ENCODE results near the gene CELA2B. TPM values are rescaled to one million over a fixed set of nuclear protein-coding genes. Genes with fewer than 3 reads are reported as not detected.

The CELA2B gene
- total and polyA plus RNA-seq, 9 of the 15 experiments (the other 6 are each of a cell fraction or from before 2014, with no cell fraction given): 0.25 to 2.1 (median 0.38) TPM; not detected in 5

DNA sequence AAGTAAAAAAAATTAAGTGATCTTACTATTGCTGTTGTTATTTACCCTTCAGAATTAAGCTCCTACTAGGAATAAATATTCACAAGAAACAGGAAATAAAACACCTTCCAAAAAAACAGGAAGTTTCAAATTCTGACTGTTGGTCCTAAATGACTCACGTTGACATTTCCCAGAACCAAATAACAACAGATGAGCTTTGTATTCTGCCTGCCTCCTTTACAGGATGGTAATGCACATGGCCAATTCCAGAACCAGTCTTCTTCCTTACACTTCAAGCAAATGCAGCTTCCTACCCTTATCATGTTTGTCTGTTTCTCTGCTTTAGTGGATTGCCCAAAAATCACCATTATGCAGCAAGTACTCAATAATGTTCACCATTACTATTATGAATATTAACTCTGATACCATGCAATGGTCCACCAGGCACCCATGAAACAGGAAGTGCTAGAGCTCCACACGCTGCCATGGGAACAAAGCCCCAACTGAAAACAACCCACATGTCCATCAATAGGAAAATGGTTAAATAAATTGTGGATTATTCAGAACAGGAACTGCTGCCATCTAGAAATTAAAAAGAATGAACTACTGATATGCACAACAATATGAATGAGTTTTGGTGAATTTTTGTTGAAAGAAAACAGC is 39.2 kb downstream of the CELA2B start (continued):
- TF ChIP-seq ZBTB9 (CRISPR knock-in tag; IDR thresholded peaks at IDR 0.05) (no peak), ZNF384 (IDR thresholded peaks at IDR 0.05; ENCODE audit: low read depth, low read length) (no peak), ELK1 (CRISPR knock-in tag; IDR thresholded peaks at IDR 0.05) (no peak), ZNF184 (CRISPR knock-in tag; IDR thresholded peaks at IDR 0.05) (no peak), RFX1 (IDR thresholded peaks at IDR 0.05) (peak; percentile 83), NRF1 (conservative IDR thresholded peaks at IDR 0.05 in 1 of 2, IDR thresholded peaks at IDR 0.05 in 1 of 2) (0 out of 4 replicates have a peak, but pooled peaks of 1 of the 2 experiments have one; percentile 12), HMG20B (CRISPR knock-in tag; IDR thresholded peaks at IDR 0.05) (no peak), ELF1 (tag; IDR thresholded peaks at IDR 0.05) (peak; percentile 40; the same call in 1 of the 2 replicates), MXI1 (IDR thresholded peaks at IDR 0.05; ENCODE audit: low read depth, low read length) (peak; percentile 33; the same call in 1 of the 2 replicates), TEAD2 (tag; IDR thresholded peaks at IDR 0.05) (no peak), GABPB2 (CRISPR knock-in tag; conservative IDR thresholded peaks at IDR 0.05) (no peak), ZNF592 (IDR thresholded peaks at IDR 0.05) (peak; percentile 62), SFPQ (IDR thresholded peaks at IDR 0.05; ENCODE audit: low read depth, low read length) (no peak), CTBP1 (IDR thresholded peaks at IDR 0.05; ENCODE audit: borderline replicate concordance) (0 out of 2 replicates have a peak, but pooled peaks have one; percentile 22), CBX8 (IDR thresholded peaks at IDR 0.05; ENCODE audit: borderline replicate concordance, extremely low read depth, low read depth, low read length, poor library complexity, severe bottlenecking) (no peak)
- TF ChIP-seq, protein P1, sequence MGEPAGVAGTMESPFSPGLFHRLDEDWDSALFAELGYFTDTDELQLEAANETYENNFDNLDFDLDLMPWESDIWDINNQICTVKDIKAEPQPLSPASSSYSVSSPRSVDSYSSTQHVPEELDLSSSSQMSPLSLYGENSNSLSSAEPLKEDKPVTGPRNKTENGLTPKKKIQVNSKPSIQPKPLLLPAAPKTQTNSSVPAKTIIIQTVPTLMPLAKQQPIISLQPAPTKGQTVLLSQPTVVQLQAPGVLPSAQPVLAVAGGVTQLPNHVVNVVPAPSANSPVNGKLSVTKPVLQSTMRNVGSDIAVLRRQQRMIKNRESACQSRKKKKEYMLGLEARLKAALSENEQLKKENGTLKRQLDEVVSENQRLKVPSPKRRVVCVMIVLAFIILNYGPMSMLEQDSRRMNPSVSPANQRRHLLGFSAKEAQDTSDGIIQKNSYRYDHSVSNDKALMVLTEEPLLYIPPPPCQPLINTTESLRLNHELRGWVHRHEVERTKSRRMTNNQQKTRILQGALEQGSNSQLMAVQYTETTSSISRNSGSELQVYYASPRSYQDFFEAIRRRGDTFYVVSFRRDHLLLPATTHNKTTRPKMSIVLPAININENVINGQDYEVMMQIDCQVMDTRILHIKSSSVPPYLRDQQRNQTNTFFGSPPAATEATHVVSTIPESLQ (CRISPR knock-in tag; IDR thresholded peaks at IDR 0.05): no peak
